Fibroblast of lung (primary cell): ENCODE results near the gene PSG2. TPM values are rescaled to one million over a fixed set of nuclear protein-coding genes. Genes with fewer than 3 reads are reported as not detected.
"Not testable (repeated sequence)": the region's sequence is repeated elsewhere in the genome, so short reads cannot be mapped to it uniquely, and the experiment has no call there.

Experiments used
- DNase-seq, 2 donors: peaks; one replicate each; pipeline versions ENCODE4 v3.0.0 to v3.0.0-alpha.2; 2010; ENCODE audit warnings: low read depth in 2 of 2
- H2AFZ ChIP-seq: 2 replicates; pipeline ENCODE4 v1.5.1; 2012; ENCODE audit warnings: low read length, control low read depth, inconsistent platforms
- H3K27ac ChIP-seq: 2 replicates; pipeline ENCODE4 v1.5.1; 2011; ENCODE audit warnings: low read length, control low read depth; ENCODE audit not compliant: insufficient read depth
- H3K27me3 ChIP-seq: 2 replicates; pipeline ENCODE4 v1.5.1; 2011; ENCODE audit warnings: mild to moderate bottlenecking, low read length; ENCODE audit not compliant: control insufficient read depth, insufficient read depth
- H3K36me3 ChIP-seq: 2 replicates; pipeline ENCODE4 v1.5.1; 2011; ENCODE audit warnings: low read length; ENCODE audit not compliant: control insufficient read depth, insufficient read depth
- H3K4me1 ChIP-seq: 2 replicates; pipeline ENCODE4 v1.5.1; 2011; ENCODE audit warnings: low read length; ENCODE audit not compliant: control insufficient read depth, insufficient read depth; ENCODE audit errors: extremely low read depth
- H3K4me2 ChIP-seq: 2 replicates; pipeline ENCODE4 v1.5.1; 2011; ENCODE audit warnings: low read length, control low read depth; ENCODE audit not compliant: insufficient read depth; ENCODE audit errors: extremely low read depth
- H3K4me3 ChIP-seq, 4 experiments: fragments of 200-600 bp in 1 of 4; sonication (generic) in 1 of 4; replicated peaks in 1 of 4; 2 replicates each; pipeline ENCODE4 v1.5.1; 2011 to 2016; ENCODE audit warnings: low read length in 4 of 4, low read depth in 3 of 4, mild to moderate bottlenecking in 3 of 4, control low read depth in 2 of 4, inconsistent platforms in 1 of 4, mixed read lengths in 1 of 4; ENCODE audit not compliant: insufficient read depth in 1 of 4; ENCODE audit errors: control extremely low read depth in 1 of 4
- H3K79me2 ChIP-seq: 2 replicates; pipeline ENCODE4 v1.5.1; 2012; ENCODE audit warnings: mild to moderate bottlenecking, low read length, inconsistent platforms; ENCODE audit not compliant: control insufficient read depth, insufficient read depth
- H3K9ac ChIP-seq: 2 replicates; pipeline ENCODE4 v1.5.1; 2011; ENCODE audit warnings: mild to moderate bottlenecking, low read length, control low read depth; ENCODE audit not compliant: insufficient read depth
- H3K9me3 ChIP-seq: 2 replicates; pipeline ENCODE4 v1.5.1; 2012; ENCODE audit warnings: low read depth, low read length; ENCODE audit not compliant: control insufficient read depth, insufficient read depth
- H4K20me1 ChIP-seq: 2 replicates; pipeline ENCODE4 v1.5.1; 2011; ENCODE audit warnings: low read length; ENCODE audit not compliant: control insufficient read depth, insufficient read depth; ENCODE audit errors: extremely low read depth
- polyA plus RNA-seq, 2 donors: library from polyadenylated mRNA; depleted of rRNA in 1 of 2; stranded (reverse) in 1 of 2; unstranded in 1 of 2; fragments of >200 nt; gene quantifications; 2 replicates each; pipeline ENCODE4 v1.2.1, GENCODE V29; 2011 to 2012; ENCODE audit warnings: missing spikeins in 1 of 2
- total RNA-seq: library from RNA; depleted of rRNA; stranded (reverse); fragments of >200 nt; gene quantifications from 2 replicates; pipeline ENCODE4 v1.2.1, GENCODE V29; 2014

The PSG2 gene
- total and polyA plus RNA-seq, 2 donors (not counting 1 experiment from before 2014, with no cell fraction given), result 2.1 TPM; not detected in 1

DNA sequence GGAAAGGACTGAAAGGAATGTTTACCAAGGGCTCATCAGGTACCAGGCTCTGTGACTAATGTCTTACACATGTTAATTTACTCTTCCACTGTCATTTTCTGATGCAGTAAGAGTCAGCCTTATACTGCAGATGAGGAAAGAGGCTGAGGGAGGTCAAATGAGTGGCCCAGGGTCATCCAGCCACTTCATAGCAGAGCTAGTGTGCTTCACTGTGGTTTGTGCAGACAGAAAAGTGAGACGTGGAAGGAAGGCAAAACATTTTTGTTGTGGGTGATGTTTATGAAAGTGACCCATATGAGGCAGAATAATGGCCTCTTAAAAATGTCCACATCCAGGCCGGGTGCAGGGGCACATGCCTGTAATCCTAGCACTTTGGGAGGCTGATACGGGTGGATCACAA is 22.2 kb downstream of the PSG2 start:
- not testable (repeated sequence) for H2AFZ ChIP-seq, H3K27ac ChIP-seq, H3K36me3 ChIP-seq, DNase-seq, H3K4me1 ChIP-seq, H3K79me2 ChIP-seq, H3K9ac ChIP-seq, H3K4me2 ChIP-seq, H3K4me3 ChIP-seq, H4K20me1 ChIP-seq, H3K9me3 ChIP-seq, H3K27me3 ChIP-seq

GRCh38 chr19:43059482-43059881 is 23.0 kb downstream of the PSG2 start:
- H3K4me3 ChIP-seq, H3K4me2 ChIP-seq, H3K27me3 ChIP-seq, H3K36me3 ChIP-seq, H3K9ac ChIP-seq, DNase-seq, H3K27ac ChIP-seq, H3K4me1 ChIP-seq, H4K20me1 ChIP-seq, H3K79me2 ChIP-seq, H2AFZ ChIP-seq, H3K9me3 ChIP-seq: not testable (repeated sequence)

DNA sequence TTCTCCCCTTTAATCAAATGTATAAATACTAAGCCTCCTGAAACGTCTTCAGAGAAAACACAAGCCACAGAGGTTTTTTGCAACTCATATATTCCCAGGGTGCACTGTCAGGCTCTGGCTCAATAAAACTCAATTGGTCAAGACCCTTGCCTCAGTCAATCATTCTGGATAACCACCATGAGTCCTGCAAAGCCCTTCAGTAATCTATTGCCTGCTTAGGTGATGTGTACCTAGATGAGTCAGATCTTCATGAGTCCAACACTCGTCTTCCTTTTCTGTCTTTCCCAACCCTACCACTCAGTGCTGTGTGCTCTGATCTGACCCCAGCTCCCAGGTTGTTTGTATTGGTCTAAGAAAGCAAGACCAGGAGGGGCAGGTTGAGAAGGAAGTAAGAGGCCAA is 24.1 kb downstream of the PSG2 start:
- not testable (repeated sequence) for DNase-seq, H3K9me3 ChIP-seq, H3K27ac ChIP-seq

GRCh38 chr19:43047966-43048365 is 34.5 kb downstream of the PSG2 start:
- not testable (repeated sequence) for H3K27ac ChIP-seq, H3K4me3 ChIP-seq, H3K9me3 ChIP-seq, H3K4me2 ChIP-seq, H3K4me1 ChIP-seq, H4K20me1 ChIP-seq, H3K9ac ChIP-seq, DNase-seq, H2AFZ ChIP-seq, H3K36me3 ChIP-seq, H3K27me3 ChIP-seq, H3K79me2 ChIP-seq

More for the DNA sequence above, 24.1 kb downstream of the PSG2 start:
- H3K9ac ChIP-seq, H3K36me3 ChIP-seq, H3K79me2 ChIP-seq, H4K20me1 ChIP-seq, H3K27me3 ChIP-seq, H3K4me1 ChIP-seq, H3K4me2 ChIP-seq, H2AFZ ChIP-seq, H3K4me3 ChIP-seq: not testable (repeated sequence)

GRCh38 chr19:43046578-43046977 is 35.9 kb downstream of the PSG2 start:
- H3K27ac ChIP-seq, H3K4me3 ChIP-seq, H4K20me1 ChIP-seq: not testable (repeated sequence)

DNA sequence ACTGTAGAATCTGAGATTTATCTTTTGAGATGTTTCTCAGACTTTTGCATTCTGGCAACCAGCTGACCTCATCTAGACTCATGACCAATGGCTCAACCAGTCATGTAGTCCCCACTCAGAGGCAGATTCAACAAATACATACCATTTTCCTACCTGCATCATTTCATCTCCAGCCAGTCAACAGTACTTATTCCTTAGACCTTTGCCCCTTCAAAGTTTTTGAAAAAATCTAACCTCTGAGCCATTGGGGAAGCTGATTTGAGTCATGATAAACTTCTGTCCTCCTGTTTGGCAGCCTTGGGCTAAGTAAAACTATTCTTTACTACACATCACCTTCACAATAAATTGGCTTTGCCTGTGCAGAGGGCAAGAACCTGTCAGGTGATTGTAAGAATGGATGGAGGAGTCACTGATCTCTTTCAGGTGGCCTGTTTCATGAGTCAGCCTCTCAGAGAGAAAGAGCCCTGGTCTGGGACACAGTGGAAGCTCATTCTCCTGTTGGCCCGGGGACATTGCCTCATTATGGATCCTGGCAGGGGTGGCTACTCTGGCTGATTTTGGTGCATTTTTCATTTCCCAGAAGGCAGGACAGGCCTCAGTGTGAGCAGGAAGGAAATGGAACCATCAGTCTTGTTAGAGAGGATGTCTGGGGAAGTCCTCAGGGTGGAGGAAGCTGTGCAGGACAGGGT is 38.9 kb downstream of the PSG2 start:
- not testable (repeated sequence) for H3K79me2 ChIP-seq, H3K36me3 ChIP-seq, H4K20me1 ChIP-seq, H3K4me1 ChIP-seq, H3K4me2 ChIP-seq, H3K27me3 ChIP-seq, DNase-seq, H3K9ac ChIP-seq, H3K9me3 ChIP-seq, H3K27ac ChIP-seq, H3K4me3 ChIP-seq, H2AFZ ChIP-seq

More at GRCh38 chr19:43046578-43046977, 35.9 kb downstream of the PSG2 start:
- H3K79me2 ChIP-seq, DNase-seq, H3K9ac ChIP-seq, H3K4me2 ChIP-seq, H3K4me1 ChIP-seq, H2AFZ ChIP-seq, H3K36me3 ChIP-seq, H3K9me3 ChIP-seq, H3K27me3 ChIP-seq: not testable (repeated sequence)
